Endothelial cell of umbilical vein (primary cell): ENCODE measurements around the gene LPAR5. TPM values are rescaled to one million over a fixed set of nuclear protein-coding genes. Genes with fewer than 3 reads are reported as not detected.

Source experiments
- BruUV-seq: library from RNA; stranded (reverse); fragments of 400-500 nt; replicated peaks from 2 replicates; lab custom pipeline; 2021; lab: Mats Ljungman, UMichigan
- CTCF ChIA-PET: fragments of 300-600, 350-600 bp; sonication (Branson Sonifier 250); formaldehyde crosslinking; loops from one replicate; lab custom pipeline; 2021; ENCODE audit warnings: antibody characterized with exemption, inconsistent platforms; lab: Charles Lee
- POLR2A ChIA-PET: fragments of 300-600, 350-600 bp; sonication (Branson Sonifier 250); formaldehyde crosslinking; loops from one replicate; lab custom pipeline; 2021; ENCODE audit warnings: antibody characterized with exemption, inconsistent platforms; lab: Charles Lee
- DNase-seq: peaks from one replicate; pipeline ENCODE4 v3.0.0-alpha.2; 2011; ENCODE audit warnings: low read depth, low spot score
- FAIRE-seq: peaks from 2 replicates; lab custom pipeline; 2011; peaks lifted over from hg19 to GRCh38; lab: Jason Lieb, UNC
- H2AFZ ChIP-seq: 2 replicates; pipeline ENCODE4 v1.6.0; 2012; ENCODE audit warnings: low read depth, low read length, control low read depth, inconsistent platforms
- H3K27ac ChIP-seq: 2 replicates; pipeline ENCODE4 v1.5.1; 2011; ENCODE audit warnings: low read depth, mild to moderate bottlenecking, control low read depth, low read length, moderate library complexity; ENCODE audit not compliant: insufficient read depth
- H3K27me3 ChIP-seq, 2 experiments: 2 replicates each; pipeline versions ENCODE4 v1.6.0 to v1.6.1; 2011; ENCODE audit warnings: low read length in 2 of 2, mixed read lengths in 1 of 2; ENCODE audit not compliant: control insufficient read depth in 2 of 2, insufficient read depth in 2 of 2
- H3K36me3 ChIP-seq, 2 experiments: 2 replicates in 1 of 2; 3 replicates in 1 of 2; pipeline ENCODE4 v1.5.1; 2011; ENCODE audit warnings: low read length in 2 of 2, mild to moderate bottlenecking in 1 of 2, moderate library complexity in 1 of 2; ENCODE audit not compliant: control insufficient read depth in 2 of 2, insufficient read depth in 2 of 2; ENCODE audit errors: extremely low read depth in 1 of 2
- H3K4me1 ChIP-seq: 3 replicates; pipeline ENCODE4 v1.5.1; 2011; ENCODE audit warnings: mild to moderate bottlenecking, low read length; ENCODE audit not compliant: control insufficient read depth, insufficient read depth; ENCODE audit errors: extremely low read depth
- H3K4me2 ChIP-seq: 2 replicates; pipeline ENCODE4 v1.6.1; 2011; ENCODE audit warnings: low read length, control low read depth, mixed read lengths; ENCODE audit not compliant: insufficient read depth
- H3K4me3 ChIP-seq, 3 experiments: fragments of 200-600 bp in 1 of 3; sonication (generic), shearing (Covaris generic) in 1 of 3; replicated peaks in 1 of 3; 2 replicates each; pipeline ENCODE4 v1.5.1; 2011 to 2016; ENCODE audit warnings: control low read depth in 3 of 3, low read length in 3 of 3, mild to moderate bottlenecking in 2 of 3, inconsistent platforms in 1 of 3, low read depth in 1 of 3, moderate library complexity in 1 of 3; ENCODE audit not compliant: insufficient read depth in 1 of 3
- H3K79me2 ChIP-seq: 2 replicates; pipeline ENCODE4 v1.6.0; 2012; ENCODE audit warnings: low read length, inconsistent platforms; ENCODE audit not compliant: control insufficient read depth, insufficient read depth
- H3K9ac ChIP-seq: replicated peaks from 2 replicates; pipeline ENCODE3; 2011; ENCODE audit warnings: low read length, control low read depth; ENCODE audit not compliant: insufficient read depth; ENCODE audit errors: extremely low read depth
- H3K9me1 ChIP-seq: replicated peaks from 3 replicates; pipeline ENCODE4 v1.6.0; 2011; ENCODE audit warnings: mild to moderate bottlenecking, low read length; ENCODE audit not compliant: control insufficient read depth, insufficient read depth; ENCODE audit errors: extremely low read depth
- H3K9me3 ChIP-seq: replicated peaks from 2 replicates; pipeline ENCODE4 v1.5.1; 2012; ENCODE audit warnings: low read length, inconsistent platforms; ENCODE audit not compliant: control insufficient read depth, insufficient read depth
- H4K20me1 ChIP-seq: replicated peaks from 2 replicates; pipeline ENCODE3; 2011; ENCODE audit warnings: mild to moderate bottlenecking, low read length; ENCODE audit not compliant: control insufficient read depth, insufficient read depth; ENCODE audit errors: extremely low read depth
- EZH2 ChIP-seq: IDR thresholded peaks from 2 replicates; pipeline ENCODE4 v1.6.1; 2012; ENCODE audit warnings: borderline replicate concordance, low read depth, mild to moderate bottlenecking, moderate library complexity, low read length, inconsistent platforms; ENCODE audit not compliant: severe bottlenecking
- FOS ChIP-seq: IDR thresholded peaks from 2 replicates; pipeline ENCODE4 v1.6.1; 2011; ENCODE audit warnings: mild to moderate bottlenecking, low read length, moderate library complexity, borderline replicate concordance; ENCODE audit not compliant: insufficient read depth
- GATA2 ChIP-seq: IDR thresholded peaks from 2 replicates; pipeline ENCODE4 v1.7.0; 2011; ENCODE audit warnings: low read depth, mild to moderate bottlenecking, moderate library complexity, mixed read lengths, low read length; ENCODE audit not compliant: insufficient read length, insufficient read depth
- JUN ChIP-seq: IDR thresholded peaks from 2 replicates; pipeline ENCODE4 v1.6.1; 2011; ENCODE audit warnings: borderline replicate concordance, low read depth; ENCODE audit not compliant: insufficient read length, insufficient read depth
- MYC ChIP-seq: IDR thresholded peaks from one replicate; pipeline ENCODE4 v1.6.1; 2011; ENCODE audit warnings: mild to moderate bottlenecking, low read depth, low read length
- POLR2A ChIP-seq: IDR thresholded peaks from 2 replicates; pipeline ENCODE4 v1.6.1; 2012; ENCODE audit warnings: low read depth, mild to moderate bottlenecking, control low read depth, low read length
- POLR2AphosphoS5 ChIP-seq: IDR thresholded peaks from 2 replicates; pipeline ENCODE4 v1.6.1; 2012; ENCODE audit warnings: low read depth, mild to moderate bottlenecking, control low read depth, low read length, moderate library complexity; ENCODE audit not compliant: insufficient read depth
- dilution Hi-C: fragments of 300-500 bp; cut with MboI; formaldehyde crosslinking; loops from one replicate; pipeline ENCODE4 v1.15.0; 2019; ENCODE audit warnings: low sequenced_read_pairs; ENCODE audit not compliant: extremely low pct_ligation_motif_present
- intact Hi-C: fragments of 100-400 bp; cut with micrococcal nuclease; formaldehyde crosslinking; loops from one replicate; pipeline ENCODE4 v1.10.0; 2022
- polyA plus RNA-seq, 4 experiments: library from polyadenylated mRNA; depleted of rRNA in 3 of 4; stranded (reverse) in 3 of 4; unstranded in 1 of 4; fragments of >200 nt; gene quantifications; 2 replicates each; pipeline versions ENCODE4 v1.2.1 to v1.2.3, GENCODE V29; 2011 to 2012; ENCODE audit warnings: missing spikeins in 1 of 4
- total RNA-seq: library from RNA; stranded (reverse); gene quantifications from 2 replicates; pipeline ENCODE4 v1.2.3, GENCODE V29; 2021
- TF ChIP-seq, protein P1 (sequence below), 2 donors: IDR thresholded peaks; 1 replicate in 1 of 2; 2 replicates in 1 of 2; pipeline ENCODE4 v1.5.1; 2011; ENCODE audit warnings: low read length in 2 of 2, mild to moderate bottlenecking in 2 of 2, moderate library complexity in 2 of 2, control low read depth in 1 of 2, inconsistent platforms in 1 of 2, low read depth in 1 of 2; ENCODE audit not compliant: insufficient read depth in 1 of 2; ENCODE audit errors: extremely low read depth in 1 of 2
- TF ChIP-seq, protein P2 (sequence below): IDR thresholded peaks from 2 replicates; pipeline ENCODE4 v1.6.1; 2011; ENCODE audit not compliant: insufficient read depth, insufficient read length

LPAR5 gene
- total and polyA plus RNA-seq, 2 donors (not counting 3 experiments of a cell fraction or from before 2014, with no cell fraction given), result 0.23 TPM; not detected in 1

- no peak overlapping the region for H2AFZ ChIP-seq
- FAIRE-seq (no peak), DNase-seq (no peak)
- ChIA-PET POLR2A (no interaction called here), CTCF (interaction anchor here (0.8 to 2.4 kb wide), 7 partner anchors 18 to 209 kb away, joined by 3 to 14 read pairs (median 3); no protein-coding TSS in a partner anchor)
- no peaks in the 10 kb centered on the region for H3K36me3 ChIP-seq
- no peak overlapping the region for H3K9ac ChIP-seq
- no peak overlapping the region for H3K4me2 ChIP-seq
- H3K79me2 ChIP-seq, result no peaks in the 10 kb centered on the region
- H3K9me1 ChIP-seq, result no peaks in the 10 kb centered on the region
- TF ChIP-seq MYC (no peak), POLR2A (no peak), POLR2AphosphoS5 (no peak), FOS (no peak), EZH2 (no peak), JUN (no peak), GATA2 (no peak)
- TF ChIP-seq, protein P1, sequence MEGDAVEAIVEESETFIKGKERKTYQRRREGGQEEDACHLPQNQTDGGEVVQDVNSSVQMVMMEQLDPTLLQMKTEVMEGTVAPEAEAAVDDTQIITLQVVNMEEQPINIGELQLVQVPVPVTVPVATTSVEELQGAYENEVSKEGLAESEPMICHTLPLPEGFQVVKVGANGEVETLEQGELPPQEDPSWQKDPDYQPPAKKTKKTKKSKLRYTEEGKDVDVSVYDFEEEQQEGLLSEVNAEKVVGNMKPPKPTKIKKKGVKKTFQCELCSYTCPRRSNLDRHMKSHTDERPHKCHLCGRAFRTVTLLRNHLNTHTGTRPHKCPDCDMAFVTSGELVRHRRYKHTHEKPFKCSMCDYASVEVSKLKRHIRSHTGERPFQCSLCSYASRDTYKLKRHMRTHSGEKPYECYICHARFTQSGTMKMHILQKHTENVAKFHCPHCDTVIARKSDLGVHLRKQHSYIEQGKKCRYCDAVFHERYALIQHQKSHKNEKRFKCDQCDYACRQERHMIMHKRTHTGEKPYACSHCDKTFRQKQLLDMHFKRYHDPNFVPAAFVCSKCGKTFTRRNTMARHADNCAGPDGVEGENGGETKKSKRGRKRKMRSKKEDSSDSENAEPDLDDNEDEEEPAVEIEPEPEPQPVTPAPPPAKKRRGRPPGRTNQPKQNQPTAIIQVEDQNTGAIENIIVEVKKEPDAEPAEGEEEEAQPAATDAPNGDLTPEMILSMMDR (IDR thresholded peaks at IDR 0.05; ENCODE audit: extremely low read depth in 1 of 2, insufficient read depth in 1 of 2, low read depth in 1 of 2, low read length in 2 of 2), result no peak
- TF ChIP-seq, protein P2, sequence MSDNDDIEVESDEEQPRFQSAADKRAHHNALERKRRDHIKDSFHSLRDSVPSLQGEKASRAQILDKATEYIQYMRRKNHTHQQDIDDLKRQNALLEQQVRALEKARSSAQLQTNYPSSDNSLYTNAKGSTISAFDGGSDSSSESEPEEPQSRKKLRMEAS, result no peak
- H3K4me3 ChIP-seq, result no peak overlapping the region
- no peak overlapping the region for H3K27ac ChIP-seq
- H3K4me1 ChIP-seq, result peaks cover 11% of the 10 kb centered on the region
- no peaks in the 10 kb centered on the region for H3K27me3 ChIP-seq
- intact Hi-C loops, result loop anchor here (10.0 kb wide), 1 partner anchor 1019 kb away; no protein-coding TSS in a partner anchor
- dilution Hi-C loops, result no loop called here
- no peaks in the 10 kb centered on the region for H4K20me1 ChIP-seq
- no TSS peak for BruUV-seq
- no peaks in the 10 kb centered on the region for H3K9me3 ChIP-seq
Observed at GRCh38 chr12:6615802-6616201, 20.0 kb downstream of the LPAR5 start.
